ENCODE measurements around the gene C16orf78. TPM values are rescaled to one million over a fixed set of nuclear protein-coding genes. Genes with fewer than 3 reads are reported as not detected.

The C16orf78 gene
- total RNA-seq, 1 donor from 2014 or later = not detected

GRCh38 chr16:49333259-49333597 is 40.4 kb upstream of the C16orf78 start:
- Histone ChIP-seq H3K36me3 (ENCODE audit: insufficient read depth, low read length) (no peaks in the 10 kb centered on the region), H3K9me3 (ENCODE audit: insufficient read depth, low read depth, low read length) (no peaks in the 10 kb centered on the region), H2AFZ (ENCODE audit: low read depth, low read length) (no peak overlapping the region), H3K4me1 (ENCODE audit: insufficient read depth, low read length) (no peaks in the 10 kb centered on the region), H3K79me2 (ENCODE audit: insufficient read depth, low read length) (no peaks in the 10 kb centered on the region), H4K20me1 (ENCODE audit: insufficient read depth, low read length) (no peaks in the 10 kb centered on the region), H3K4me3 (ENCODE audit: insufficient read depth, low read depth, low read length) (no peak overlapping the region), H3K4me2 (ENCODE audit: low read length) (no peak overlapping the region), H3K9ac (ENCODE audit: low read length) (no peak overlapping the region), H3K27me3 (ENCODE audit: insufficient read depth, low read length) (no peaks in the 10 kb centered on the region), H3K27ac (ENCODE audit: low read depth, low read length) (no peak overlapping the region)
- Mint-ChIP-seq H3K27me3 (ENCODE audit: low read depth, unreplicated experiment) (peaks cover 42% of the 10 kb centered on the region), H3K9me3 (ENCODE audit: unreplicated experiment) (no peaks in the 10 kb centered on the region), H3K27ac (ENCODE audit: unreplicated experiment) (no peak overlapping the region), H3K4me1 (ENCODE audit: low read depth, unreplicated experiment) (no peaks in the 10 kb centered on the region), H3K36me3 (ENCODE audit: low read depth, unreplicated experiment) (no peaks in the 10 kb centered on the region), H3K4me3 (ENCODE audit: unreplicated experiment) (no peak overlapping the region)
- FAIRE-seq (no peak), DNase-seq (ENCODE audit: low read depth) (no peak)
- TF ChIP-seq EZH2 (IDR thresholded peaks at IDR 0.05; ENCODE audit: insufficient read depth, low read length) (no peak), CTCF (IDR thresholded peaks at IDR 0.05; ENCODE audit: insufficient read depth, low read depth, low read length) (no peak)

GRCh38 chr16:49335828-49336227 is 37.8 kb upstream of the C16orf78 start:
- Histone ChIP-seq H3K27me3 (ENCODE audit: insufficient read depth, low read length) (no peaks in the 10 kb centered on the region), H2AFZ (ENCODE audit: low read depth, low read length) (no peak overlapping the region), H3K36me3 (ENCODE audit: insufficient read depth, low read length) (no peaks in the 10 kb centered on the region), H3K9ac (ENCODE audit: low read length) (no peak overlapping the region), H4K20me1 (ENCODE audit: insufficient read depth, low read length) (no peaks in the 10 kb centered on the region), H3K4me1 (ENCODE audit: insufficient read depth, low read length) (no peaks in the 10 kb centered on the region), H3K79me2 (ENCODE audit: insufficient read depth, low read length) (no peaks in the 10 kb centered on the region), H3K4me2 (ENCODE audit: low read length) (no peak overlapping the region), H3K9me3 (ENCODE audit: insufficient read depth, low read depth, low read length) (no peaks in the 10 kb centered on the region), H3K4me3 (ENCODE audit: insufficient read depth, low read depth, low read length) (no peak overlapping the region), H3K27ac (ENCODE audit: low read depth, low read length) (no peak overlapping the region)
- H3K27me3 Mint-ChIP-seq (ENCODE audit: low read depth, unreplicated experiment) = peaks cover 52% of the 10 kb centered on the region
- FAIRE-seq = no peak
- no peak overlapping the region for H3K4me3 Mint-ChIP-seq (ENCODE audit: unreplicated experiment)
- TF ChIP-seq EZH2 (IDR thresholded peaks at IDR 0.05; ENCODE audit: insufficient read depth, low read length) (no peak), CTCF (IDR thresholded peaks at IDR 0.05; ENCODE audit: insufficient read depth, low read depth, low read length) (no peak)
- H3K27ac Mint-ChIP-seq (ENCODE audit: unreplicated experiment) = no peak overlapping the region
- H3K4me1 Mint-ChIP-seq (ENCODE audit: low read depth, unreplicated experiment) = no peaks in the 10 kb centered on the region
- H3K9me3 Mint-ChIP-seq (ENCODE audit: unreplicated experiment) = no peaks in the 10 kb centered on the region
- H3K36me3 Mint-ChIP-seq (ENCODE audit: low read depth, unreplicated experiment) = no peaks in the 10 kb centered on the region
- DNase-seq (ENCODE audit: low read depth) = no peak

- Histone ChIP-seq H4K20me1 (ENCODE audit: insufficient read depth, low read length) (no peaks in the 10 kb centered on the region), H3K36me3 (ENCODE audit: insufficient read depth, low read length) (no peaks in the 10 kb centered on the region), H3K9ac (ENCODE audit: low read length) (no peak overlapping the region), H3K4me2 (ENCODE audit: low read length) (no peak overlapping the region), H3K4me3 (ENCODE audit: insufficient read depth, low read depth, low read length) (no peak overlapping the region), H3K4me1 (ENCODE audit: insufficient read depth, low read length) (no peaks in the 10 kb centered on the region), H3K9me3 (ENCODE audit: insufficient read depth, low read depth, low read length) (no peaks in the 10 kb centered on the region), H3K27ac (ENCODE audit: low read depth, low read length) (no peak overlapping the region), H3K27me3 (ENCODE audit: insufficient read depth, low read length) (no peaks in the 10 kb centered on the region), H3K79me2 (ENCODE audit: insufficient read depth, low read length) (no peaks in the 10 kb centered on the region), H2AFZ (ENCODE audit: low read depth, low read length) (no peak overlapping the region)
- Mint-ChIP-seq H3K4me1 (ENCODE audit: low read depth, unreplicated experiment) (no peaks in the 10 kb centered on the region), H3K36me3 (ENCODE audit: low read depth, unreplicated experiment) (no peaks in the 10 kb centered on the region), H3K27ac (ENCODE audit: unreplicated experiment) (no peak overlapping the region), H3K4me3 (ENCODE audit: unreplicated experiment) (no peak overlapping the region), H3K27me3 (ENCODE audit: low read depth, unreplicated experiment) (peaks cover 56% of the 10 kb centered on the region), H3K9me3 (ENCODE audit: unreplicated experiment) (no peaks in the 10 kb centered on the region)
- DNase-seq (ENCODE audit: low read depth) = no peak
- FAIRE-seq = no peak
- TF ChIP-seq CTCF (IDR thresholded peaks at IDR 0.05; ENCODE audit: insufficient read depth, low read depth, low read length) (no peak), EZH2 (IDR thresholded peaks at IDR 0.05; ENCODE audit: insufficient read depth, low read length) (no peak)
These were observed 37.0 kb upstream of the C16orf78 start for GRCh38 chr16:49336581-49336980.
